Caki2 (cell line): ENCODE data around the gene GPHA2. TPM values are rescaled to one million over a fixed set of nuclear protein-coding genes. Genes with fewer than 3 reads are reported as not detected.

ENCODE experiments used
- DNase-seq: peaks from one replicate; pipeline ENCODE4 v3.0.0-alpha.2; 2015; ENCODE audit warnings: low read depth
- in situ Hi-C: cut with HindIII; loops from 2 replicates; pipeline ENCODE4 v1.10.0; 2016; ENCODE audit warnings: low sequenced_read_pairs, low pct_unique_long_range_greater_than_20kb, mixed read lengths
- total RNA-seq: library from RNA; depleted of rRNA; stranded (reverse); fragments of >200 nt; shearing (Covaris generic); gene quantifications from 2 replicates; pipeline ENCODE4 v1.2.3, GENCODE V29; 2014; ENCODE audit warnings: low replicate concordance

Gene GPHA2
- total RNA-seq, 1 experiment from 2014 or later, result not detected

DNA sequence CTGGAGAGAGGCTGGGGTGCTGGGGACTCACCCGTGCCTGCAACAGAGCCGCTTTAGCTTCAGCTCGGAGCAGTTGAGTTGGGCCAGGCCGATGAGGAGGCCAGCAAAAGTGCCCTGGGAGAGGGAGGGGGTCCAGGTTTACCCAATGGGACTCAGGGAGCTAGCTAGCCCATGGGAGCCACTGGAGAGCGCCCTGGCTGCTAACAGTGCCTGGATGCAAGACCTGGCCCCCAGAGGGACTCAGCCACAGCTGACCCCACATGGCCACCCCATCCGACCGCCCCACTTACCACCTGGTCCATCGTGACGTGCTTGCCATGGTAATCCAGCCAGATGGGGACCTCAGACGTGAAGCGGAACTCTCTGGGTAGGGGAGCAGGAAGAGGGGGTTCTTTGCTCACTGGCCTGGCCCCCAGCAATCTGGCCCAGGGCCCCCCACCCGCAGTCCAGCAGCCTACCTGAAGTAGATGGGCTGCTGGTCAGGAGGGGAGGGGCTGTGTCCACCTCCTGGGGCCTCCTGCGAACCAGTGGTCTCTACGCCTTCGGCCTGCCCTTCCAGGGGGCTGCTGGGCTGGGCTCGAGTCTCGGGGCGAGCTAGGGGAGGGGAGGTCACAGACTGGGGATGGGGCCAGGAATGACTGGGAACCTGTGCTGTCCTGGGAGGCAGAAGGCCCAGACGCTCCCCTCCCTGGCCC lies 38.2 kb downstream of the GPHA2 start:
- in situ Hi-C loops, result no loop called here

DNA sequence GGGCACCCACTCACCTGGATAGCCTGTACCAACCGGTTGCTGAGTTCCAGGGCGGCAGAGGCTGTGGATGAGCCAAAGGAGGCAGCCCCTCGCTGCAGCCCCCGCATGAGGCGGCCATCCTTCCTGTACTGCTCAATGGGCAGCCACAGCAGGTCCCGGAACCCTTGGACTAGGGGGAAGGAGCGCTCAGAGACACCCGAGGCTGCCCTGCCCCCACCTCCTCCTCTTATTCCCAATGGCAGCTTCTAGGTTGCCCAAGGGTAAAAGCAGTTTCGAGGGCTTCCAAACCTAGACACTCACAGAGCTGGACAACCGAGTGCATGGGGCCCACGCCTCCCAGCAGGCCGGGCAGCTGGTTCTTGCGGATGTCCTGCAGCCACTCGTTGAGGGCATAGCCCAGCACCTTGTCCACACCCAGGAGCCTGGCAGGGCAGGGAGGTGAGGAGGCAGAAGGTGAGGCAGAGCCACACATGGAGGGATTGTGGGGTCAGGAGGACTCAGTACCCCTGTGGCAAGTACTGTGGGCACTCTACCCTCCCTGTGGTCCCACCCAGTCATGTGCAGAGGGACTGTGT lies 39.2 kb downstream of the GPHA2 start:
- no peak for DNase-seq
- in situ Hi-C loops, result no loop called here

More for the DNA sequence above, 38.2 kb downstream of the GPHA2 start:
- DNase-seq, result no peak

DNA sequence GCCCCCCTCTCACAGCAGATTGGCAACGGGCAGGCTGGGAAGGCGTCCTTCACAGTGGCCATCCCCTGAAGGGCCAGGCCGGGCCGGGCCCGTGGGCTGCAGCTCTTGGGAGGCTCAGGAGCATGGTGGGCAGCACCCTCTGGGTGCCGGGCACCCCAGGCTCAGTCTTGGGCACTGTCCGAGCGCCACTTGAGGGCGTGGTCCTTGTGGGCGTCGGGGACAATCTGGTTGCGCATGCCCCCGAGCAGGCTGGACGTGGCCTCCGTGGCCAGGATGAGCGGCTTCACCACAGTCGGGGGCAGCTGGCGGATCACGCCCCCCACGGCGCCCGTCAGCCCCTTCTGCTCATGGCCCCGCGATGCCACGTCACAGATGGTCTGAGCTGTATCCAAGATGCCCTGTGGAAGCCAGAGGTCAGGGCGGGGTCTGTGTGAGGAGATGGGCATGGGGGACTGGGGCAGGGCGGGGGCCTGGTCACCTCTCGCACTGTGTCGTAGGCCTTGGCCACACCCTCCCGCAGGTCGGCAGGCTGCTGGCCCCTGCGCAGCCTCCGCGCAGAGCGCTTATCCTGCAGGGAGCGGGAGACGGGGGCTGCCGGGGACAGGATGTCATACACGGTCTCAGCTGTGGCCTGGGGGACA lies 40.8 kb downstream of the GPHA2 start:
- in situ Hi-C loops, result no loop called here
- no peak for DNase-seq

DNA sequence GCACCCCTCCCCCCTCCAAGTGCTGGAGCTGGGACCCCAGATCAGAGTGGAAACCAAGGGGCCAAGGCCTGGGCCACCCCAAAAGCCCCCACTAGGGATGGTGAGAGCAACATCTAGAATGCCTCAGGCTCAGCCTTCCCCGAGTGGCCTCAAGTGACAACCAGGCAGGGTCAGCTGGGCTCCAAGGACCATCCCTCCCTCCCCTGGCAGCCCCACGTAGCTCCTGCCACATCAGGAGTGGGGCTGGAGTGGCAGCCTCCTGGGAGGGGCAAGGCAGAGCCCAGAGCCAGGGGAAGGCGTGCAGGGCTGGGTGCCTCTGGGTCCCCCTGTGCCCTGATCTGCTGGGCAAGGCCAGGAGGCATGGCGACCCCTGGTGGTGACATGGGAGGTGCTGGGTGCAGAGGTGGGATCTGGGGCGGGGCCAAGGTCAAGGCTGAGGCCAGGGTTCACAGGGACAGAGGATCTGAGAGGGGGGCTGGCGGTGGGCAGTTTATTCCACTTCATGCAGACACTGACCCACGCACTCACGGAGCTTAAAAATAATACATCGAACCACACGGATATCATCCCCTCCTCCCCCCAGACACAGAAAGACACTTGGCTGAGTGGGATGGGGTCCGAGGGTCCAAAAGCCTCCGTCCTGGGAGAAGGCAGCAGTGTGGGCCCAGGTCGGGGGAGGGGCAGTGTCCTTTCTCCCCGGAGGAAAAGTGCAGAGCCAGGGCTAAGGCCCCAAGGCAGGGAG lies 41.5 kb downstream of the GPHA2 start:
- in situ Hi-C loops, result no loop called here
- peak; percentile 52 for DNase-seq

DNA sequence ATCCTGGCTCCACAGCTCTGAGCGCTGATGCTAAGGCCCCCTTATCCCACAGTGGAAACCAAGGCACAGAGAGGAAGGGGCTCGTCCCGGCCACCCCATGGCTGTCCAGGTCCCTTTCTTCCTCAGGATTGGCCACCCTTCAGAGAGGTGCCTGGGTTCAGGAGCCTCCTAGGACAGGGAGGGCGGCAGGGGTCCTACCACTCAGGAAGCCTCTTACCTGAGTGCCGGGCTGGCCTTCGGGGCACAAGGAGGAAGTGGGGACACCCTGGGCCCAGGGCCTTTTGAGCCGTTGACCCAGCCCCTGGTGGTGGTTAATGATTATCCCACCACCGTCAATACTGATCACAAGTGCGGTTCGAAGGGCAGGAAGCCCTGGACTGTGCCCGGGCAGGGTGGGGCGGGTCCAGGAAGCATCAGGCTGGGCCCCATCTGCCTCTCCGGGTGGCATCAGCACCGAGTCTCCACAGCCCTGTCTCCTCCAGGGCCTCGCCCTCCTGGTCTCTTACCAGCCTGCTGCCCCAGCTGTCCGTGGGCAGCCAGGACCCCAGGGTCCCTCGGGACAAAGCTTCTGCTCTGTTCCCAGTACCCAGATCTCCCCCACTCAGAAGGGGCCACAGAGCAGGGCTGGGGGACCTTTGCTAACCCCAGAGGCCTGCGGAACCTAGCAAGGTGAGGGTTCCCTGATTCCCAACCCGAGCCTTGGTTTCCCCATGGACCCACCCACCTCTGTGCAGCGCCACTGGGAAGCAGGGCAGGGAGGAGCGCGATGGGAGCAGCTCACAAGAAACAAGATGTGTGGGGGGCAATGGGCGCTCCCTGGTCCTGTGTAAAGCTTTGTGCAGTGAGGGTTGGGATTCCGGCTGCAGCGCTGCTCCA lies 42.3 kb downstream of the GPHA2 start:
- peak; percentile 50 for DNase-seq
- in situ Hi-C loops, result no loop called here

DNA sequence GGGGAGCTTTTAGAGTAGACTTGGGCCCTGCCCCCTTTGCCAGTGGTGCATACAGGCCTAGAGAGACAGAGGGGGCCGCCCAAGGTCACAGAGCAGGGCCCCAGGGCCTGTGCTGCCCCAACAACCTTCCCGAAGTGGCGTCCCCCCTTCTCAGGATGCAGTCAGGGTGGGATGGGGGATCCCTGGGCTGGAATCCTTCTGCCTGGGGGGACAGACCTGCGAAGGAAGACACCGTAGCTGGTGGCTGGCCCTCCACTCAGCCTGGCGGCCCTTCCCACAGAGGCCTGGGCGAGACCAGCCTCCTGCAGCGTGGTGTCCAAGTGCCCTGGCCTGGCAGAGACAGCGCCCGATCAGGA lies 42.9 kb downstream of the GPHA2 start:
- no peak for DNase-seq
- in situ Hi-C loops, result no loop called here

DNA sequence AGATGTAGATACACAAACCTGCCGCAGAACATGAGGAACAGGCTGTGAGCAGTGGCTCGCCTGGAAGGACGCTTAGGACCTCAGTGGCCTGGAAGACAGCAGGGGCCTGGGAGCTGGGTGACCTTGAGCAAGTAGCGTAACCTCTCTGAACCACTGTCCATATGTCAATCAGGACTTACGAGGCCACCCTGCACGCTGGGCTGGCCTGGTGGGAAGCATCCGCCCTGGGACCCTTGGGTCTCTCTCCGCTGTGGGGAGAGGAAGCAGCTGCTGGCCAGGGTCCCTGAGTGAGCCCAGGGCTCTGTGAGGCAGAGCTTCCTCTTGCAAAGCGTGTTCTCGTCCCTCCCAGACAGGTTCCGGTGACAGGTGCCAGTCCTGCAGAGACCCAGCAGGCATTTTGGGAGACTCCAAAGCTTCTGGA lies 43.3 kb downstream of the GPHA2 start:
- in situ Hi-C loops, result no loop called here
- DNase-seq, result no peak

DNA sequence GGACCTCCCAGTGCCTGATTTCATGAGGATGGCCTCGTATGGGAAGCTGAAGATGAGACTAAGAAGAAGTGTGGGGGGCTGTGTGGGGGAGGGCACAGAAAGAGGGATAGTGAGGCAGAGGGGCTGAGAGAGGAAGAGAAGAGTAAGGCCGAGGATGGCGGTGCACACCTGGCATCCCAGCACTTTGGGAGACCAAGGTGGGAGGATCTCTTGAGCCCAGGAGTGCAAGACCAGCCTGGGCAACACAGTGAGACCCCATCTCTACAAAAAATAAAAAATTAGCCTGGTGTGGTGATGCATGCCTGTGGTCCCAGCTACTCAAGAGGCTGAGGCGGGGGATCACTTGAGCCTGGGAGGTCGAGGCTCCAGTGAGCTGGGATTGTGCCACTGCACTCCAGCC lies 43.8 kb downstream of the GPHA2 start:
- in situ Hi-C loops, result no loop called here
- no peak for DNase-seq

DNA sequence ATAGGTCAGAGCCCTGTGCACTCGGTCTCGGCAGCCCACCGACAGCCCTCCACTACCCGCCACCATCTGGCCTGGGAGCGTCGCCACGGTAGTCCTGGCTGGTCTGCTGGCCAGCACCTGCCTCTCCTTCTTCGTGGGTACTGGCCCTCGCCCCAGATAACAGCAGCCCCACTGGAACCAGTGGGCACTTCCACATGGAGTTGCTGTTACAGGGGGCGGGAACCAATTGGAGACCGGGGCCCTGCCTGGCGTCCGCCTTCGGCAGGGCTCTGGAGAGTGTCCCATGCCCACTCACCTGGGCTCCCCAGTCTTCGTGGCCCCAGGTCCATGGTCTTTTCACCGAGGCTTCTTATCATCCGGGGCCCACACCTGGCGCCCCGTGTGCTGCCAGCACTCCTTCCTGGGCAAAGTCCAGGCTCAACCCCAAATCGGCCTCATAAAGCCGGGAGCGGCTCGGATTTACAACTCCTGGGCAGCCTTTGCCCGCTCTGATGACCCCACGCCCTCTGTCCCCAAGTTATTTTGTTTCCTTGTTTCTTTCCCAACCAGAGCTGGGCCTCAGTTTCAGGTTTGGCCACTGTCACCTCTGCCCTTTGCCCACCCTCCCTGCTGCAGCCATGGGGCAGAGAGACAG lies 44.4 kb downstream of the GPHA2 start:
- in situ Hi-C loops, result no loop called here
- no peak for DNase-seq

DNA sequence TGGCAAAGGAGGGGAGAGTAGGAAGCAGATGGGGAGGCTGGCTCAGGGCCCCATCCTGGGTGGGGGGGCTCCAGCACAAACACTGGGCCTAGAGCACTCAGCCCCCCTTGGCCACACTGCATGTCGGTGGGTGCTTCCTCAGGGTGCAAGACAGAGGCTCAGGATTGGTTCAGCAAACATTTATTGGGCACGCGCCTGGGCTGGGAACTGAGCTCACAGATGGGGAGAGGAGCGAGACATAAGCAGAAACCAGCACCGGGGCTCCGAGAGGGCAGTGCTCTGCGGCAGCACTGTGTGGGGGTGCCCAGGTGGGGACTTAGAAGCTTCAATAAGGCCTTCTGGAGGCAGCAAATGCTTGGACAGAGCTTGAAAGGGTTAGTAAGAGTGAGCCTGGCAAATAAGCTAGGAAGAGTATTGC lies 45.2 kb downstream of the GPHA2 start:
- in situ Hi-C loops, result no loop called here
- no peak for DNase-seq

DNA sequence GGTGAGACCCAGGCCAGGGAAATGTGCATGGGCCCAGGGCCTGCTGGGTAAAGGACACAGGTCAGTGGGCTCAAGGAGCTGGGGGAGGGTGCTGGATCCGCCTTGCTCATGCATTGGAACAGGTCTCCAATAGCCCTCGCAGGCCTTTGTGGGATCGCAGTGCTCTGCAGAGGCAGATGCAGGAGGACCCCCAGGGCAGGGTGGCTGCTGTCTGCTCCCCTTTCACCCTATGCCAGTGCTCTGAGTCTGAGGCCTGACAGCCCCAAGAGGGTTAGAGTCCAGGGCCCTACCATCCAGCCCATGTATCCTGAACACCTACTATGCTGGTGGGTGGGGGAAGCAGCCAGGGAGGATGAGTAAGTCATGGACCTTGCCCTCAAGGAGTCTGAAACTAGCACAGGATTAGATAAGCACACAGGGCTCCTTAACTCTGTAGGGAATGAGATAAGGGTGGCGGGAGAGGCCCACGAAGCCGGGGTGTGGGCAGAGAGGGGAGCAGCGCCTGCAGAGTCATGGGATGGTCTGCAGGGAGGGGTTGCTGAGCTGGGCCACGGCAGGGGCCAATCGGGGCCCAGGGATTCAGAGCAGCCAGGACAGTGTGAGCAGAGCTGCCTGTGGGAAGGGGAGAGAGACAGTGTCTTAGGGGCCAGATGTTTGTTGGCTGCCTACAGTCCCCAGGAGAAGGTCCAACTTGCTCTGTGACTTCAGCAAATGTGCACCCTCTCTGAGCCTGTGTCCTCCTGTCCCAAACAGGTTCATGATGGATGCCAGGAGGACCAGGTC lies 46.8 kb downstream of the GPHA2 start:
- DNase-seq, result peak; percentile 86

DNA sequence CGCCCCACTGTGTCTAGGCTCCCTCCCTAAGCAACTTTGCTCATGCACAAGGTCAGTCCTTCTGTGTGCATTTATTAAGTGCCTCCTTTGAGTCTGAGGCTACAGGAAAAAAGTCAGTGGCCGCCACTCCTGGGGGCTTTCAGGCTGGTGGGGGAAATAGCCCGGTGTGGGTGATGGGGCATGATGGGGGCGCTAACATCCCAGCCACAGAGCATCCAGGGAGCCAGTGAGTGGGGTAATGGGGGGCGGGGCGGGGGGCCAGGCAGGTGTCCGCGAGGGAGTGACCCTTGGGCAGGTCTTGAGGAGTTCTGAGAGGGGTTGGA lies 47.3 kb downstream of the GPHA2 start:
- no peak for DNase-seq
- in situ Hi-C loops, result no loop called here

More for the DNA sequence above, 46.8 kb downstream of the GPHA2 start:
- in situ Hi-C loops, result no loop called here

DNA sequence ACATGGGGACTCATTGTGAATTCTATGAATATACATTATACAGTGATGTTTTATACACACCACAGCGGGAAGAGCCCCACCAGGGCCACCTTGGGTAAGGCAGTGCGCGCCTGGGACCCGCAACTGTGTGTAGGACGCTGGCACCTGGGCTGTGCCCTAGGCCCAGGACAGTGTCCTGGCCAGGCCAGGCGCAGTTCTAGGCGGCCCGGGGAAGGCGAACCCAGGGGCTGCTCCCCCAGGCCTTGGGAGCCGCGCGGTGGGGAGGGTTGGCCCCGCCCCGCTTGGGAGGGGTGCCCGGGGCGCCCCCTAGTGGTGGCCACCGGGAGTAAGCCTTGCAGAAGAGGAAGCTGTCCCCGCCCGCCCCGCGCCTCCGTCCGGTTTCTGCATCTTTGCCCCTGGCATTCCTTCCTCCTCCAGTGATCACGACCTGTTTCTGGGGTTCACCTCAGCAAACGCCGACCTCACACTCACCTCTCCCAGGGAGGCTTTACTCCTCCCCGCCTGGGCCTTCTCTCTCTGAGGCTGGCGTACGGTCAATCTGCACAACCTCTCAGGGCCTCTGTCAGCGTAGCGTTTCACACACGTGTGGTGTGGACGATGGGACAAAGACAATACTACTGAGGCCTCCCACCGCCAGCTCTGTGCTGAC lies 47.8 kb downstream of the GPHA2 start:
- DNase-seq, result peak; percentile 84
- in situ Hi-C loops, result no loop called here

DNA sequence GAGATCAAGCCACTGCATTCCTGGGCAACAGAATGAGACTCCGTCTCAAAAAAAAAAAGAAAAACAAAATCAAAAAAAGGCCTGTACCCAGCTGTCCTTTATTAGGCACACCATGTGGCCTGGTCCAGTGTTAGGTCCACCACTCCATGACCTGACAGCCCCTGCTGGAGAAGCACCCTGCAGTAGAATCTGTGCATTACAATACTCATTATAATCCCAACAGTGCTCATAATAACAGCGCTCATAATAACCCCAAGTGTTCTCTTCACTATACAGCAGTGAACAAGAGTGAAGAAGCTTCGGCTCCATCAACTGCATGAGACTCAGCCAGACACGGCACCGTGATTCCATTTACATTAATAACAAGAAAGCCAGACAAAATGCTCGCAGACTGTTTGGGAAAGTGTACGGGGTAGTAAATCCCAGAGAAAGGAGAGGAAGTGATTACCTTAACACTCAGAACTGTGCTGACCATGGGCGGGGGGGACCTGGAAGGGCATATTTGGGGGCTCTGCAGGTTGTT lies 48.4 kb downstream of the GPHA2 start:
- no peak for DNase-seq
- in situ Hi-C loops, result no loop called here

DNA sequence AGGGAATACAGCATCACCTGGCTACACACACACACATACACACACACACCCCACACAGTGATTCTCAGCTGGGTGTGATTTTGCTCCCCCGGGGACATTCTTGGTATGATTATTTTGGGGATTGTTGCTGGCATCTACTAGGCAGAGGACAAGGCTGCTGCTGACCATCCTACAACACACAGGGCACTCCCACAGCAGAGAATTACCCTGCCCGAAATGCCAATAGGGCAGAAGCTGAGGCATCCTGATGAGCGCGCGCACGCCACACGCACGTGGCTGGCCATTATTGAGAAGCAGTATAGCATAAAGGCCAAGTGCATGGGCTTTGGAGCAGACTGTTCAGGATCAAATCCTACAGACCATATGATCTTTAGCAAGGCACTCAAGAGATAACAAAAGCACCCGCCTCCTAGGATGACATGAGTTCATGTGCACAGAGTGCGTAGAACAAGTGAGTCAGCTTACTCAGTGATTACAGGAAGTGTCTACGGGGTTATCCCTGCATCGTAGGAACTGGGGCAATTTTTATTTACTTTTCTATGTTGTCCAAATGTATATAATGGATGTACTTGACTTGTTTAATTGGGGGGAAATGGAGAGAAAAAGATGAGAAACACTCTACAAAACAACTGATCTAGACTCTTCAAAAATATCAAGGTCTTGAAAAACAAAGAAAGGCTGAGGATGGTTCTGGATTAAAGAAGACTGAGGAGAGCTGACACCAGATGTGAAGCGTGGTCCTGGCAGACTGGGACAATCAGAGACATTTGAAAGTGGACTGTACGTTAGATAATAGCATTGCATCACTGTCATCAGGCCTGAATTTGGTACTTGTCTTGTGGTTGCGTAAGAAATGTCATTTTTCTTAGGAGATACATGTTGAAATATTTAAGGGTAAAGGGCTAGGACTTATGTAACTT lies 50.1 kb downstream of the GPHA2 start:
- peak; percentile 47 for DNase-seq
- in situ Hi-C loops, result no loop called here
